NCI-H82 (cell line): ENCODE results near the gene ABTB2.
"Not testable (repeated sequence)": the region's sequence is repeated elsewhere in the genome, so short reads cannot be mapped to it uniquely, and the experiment has no call there.

ENCODE experiments used
- DNase-seq: peaks from one replicate; lab custom pipeline; 2025; lab: John Stamatoyannopoulos, UW

The ABTB2 gene

DNA sequence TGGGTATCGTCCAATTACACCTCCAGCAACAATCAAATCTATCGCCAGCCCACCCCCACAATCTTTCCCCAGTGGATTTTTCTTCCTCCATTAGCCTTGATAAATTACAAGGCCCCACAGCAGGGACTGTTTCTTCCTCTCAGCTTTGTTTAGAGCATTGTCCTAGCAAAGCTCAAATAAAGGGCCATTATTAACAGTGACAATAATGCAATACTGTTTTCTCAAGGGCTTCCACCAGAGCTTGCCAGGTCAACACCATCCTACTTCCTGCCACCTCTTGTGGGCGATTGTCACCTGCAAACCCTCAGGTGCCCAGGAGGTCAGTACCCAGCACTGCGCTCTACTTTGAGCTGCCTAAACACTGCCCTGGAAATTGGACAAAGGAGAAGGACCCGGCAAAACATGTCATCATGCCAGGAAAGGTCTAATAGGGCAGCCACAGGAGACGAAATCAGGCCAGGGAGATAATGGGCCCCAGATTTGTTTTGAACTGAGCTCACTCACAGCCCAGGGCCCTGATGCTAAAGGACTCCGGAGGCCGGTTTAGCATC, 95.2 kb downstream of the ABTB2 start:
- DNase-seq: no peak

DNA sequence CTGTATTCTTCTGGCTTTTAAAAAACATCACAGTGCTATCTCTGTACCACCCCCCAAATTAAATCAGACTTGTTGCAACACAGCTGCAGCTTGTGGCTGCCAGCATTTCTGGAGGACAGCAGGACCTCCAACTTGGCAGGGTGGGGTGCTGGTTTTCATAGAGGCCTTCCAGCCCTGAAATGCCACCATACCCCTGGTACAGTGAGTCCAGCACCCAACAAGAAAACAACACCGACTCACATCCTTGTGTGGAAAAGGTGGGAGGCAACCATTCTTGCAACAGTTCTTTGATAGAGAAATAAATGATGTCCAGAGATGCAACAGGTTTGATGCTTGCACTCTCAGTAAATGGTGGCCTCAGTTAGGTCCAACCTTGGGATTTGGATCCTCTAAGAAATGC, 96.0 kb downstream of the ABTB2 start:
- DNase-seq: no peak

DNA sequence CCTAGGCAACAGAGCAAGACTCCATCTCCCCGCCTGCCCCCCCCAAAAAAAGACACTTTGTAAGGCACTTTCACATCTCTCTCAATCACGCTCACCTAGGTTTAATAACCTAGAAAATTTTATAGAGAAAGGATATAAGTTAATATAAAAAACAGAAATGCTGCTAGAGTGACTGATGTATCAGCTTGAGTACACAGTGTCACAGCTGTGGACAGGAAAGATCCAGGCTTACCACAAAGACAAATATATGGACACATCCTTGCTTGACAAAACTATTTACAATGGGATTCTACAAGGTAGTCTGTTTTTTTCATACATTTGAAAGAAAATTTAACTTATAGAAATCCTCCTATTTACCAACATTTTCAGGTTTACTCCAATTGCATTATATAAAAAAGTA, 96.7 kb downstream of the ABTB2 start:
- DNase-seq: no peak

DNA sequence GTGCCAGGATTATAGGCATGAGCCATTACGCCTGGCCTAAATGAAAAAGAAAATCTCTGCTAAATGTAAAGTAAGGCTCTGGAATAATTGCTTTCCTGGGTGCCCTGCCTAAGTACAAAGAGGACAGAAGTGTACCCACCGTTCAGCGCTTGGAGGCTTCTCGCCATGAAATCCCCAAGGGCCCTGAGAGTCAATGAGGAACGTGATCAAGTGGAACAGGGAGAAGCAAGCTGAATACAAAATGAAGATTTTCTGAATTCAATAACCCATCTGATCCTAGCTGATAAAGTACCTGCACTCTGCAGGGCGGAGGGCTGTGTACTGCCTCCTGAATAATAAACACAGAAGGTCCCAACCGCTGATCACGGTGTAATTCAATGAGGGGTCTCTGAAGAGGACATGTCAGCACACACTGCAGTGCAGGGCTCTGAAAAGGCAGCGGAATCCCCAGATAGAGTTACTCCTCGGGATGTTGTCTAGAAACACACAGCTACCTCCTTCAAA, 97.7 kb downstream of the ABTB2 start:
- no peak for DNase-seq

DNA sequence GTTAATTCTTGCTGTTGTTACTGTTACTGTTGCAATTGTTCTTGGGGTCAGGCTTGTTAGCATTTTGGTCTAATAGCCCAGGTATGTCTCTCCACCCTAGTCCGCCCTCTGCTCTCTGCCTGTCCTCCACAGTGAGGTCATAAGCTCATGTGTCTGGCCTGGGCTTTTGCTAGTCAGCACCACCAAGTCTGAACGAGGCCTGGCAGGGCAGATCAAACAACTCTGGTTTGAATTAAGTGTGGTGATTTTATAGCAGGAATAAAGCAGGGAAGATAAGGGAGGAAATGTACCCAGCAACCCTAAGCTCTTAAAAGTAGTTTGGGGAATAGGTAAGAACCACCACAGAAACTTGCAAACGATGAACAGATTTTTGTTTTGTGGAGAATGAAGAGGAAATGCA, 98.7 kb downstream of the ABTB2 start:
- no peak for DNase-seq

DNA sequence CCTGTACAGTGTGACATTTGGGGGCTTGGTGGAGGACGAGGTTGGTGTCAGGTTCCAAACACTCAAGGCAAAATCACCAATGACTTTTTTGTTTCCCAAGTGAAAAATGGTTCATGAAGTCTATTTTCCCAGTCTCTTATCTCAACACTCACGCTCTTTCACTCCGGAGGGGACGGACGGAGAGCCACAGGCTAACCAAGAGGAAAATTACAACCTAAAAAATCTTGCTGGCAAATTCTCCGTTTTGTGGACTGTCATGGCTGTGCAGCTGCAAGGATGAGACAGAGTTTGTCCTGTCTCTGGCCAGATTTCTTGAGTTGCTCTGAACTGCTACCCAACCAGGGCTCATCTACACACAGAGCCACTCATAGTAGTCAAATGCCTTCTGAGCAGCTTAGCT, 101.2 kb downstream of the ABTB2 start:
- no peak for DNase-seq

DNA sequence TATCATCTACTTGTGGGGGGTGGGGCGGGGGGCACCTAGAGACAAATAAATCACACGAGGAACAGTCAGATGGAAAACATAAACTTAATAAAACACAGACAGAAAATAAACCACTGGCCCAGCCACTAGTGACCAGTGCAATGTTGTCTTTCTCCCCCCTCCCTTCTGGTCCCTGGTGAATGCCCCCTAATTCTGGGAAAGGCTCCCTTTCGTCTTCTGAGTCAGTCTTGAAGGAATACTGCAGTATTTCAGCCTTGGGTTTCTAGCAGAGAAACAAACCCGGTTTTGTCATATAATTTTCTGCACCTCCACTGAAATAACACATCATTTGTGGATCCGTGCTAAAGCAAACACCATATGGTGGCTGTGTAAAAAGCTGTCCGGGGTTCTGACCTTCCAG, 101.7 kb downstream of the ABTB2 start:
- DNase-seq: no peak

DNA sequence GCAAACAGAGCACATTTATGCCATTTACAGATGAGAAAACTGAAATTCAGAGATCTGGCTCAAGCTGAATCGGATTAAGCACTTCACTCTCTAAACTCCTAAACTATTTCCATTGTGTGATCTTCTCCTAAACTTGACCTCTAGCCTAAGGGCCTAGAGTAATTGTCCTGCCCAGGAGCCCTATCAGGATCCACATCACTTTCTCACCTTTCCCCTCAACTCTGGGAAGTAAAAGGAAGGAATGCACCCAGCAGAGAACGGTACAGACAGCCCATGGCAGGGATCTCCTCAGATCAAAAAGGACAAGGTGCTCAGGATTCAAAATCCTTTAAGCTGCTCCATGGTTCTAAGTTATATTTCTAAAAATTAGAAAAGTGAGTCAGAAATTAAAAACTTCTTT, 102.7 kb downstream of the ABTB2 start:
- no peak for DNase-seq

DNA sequence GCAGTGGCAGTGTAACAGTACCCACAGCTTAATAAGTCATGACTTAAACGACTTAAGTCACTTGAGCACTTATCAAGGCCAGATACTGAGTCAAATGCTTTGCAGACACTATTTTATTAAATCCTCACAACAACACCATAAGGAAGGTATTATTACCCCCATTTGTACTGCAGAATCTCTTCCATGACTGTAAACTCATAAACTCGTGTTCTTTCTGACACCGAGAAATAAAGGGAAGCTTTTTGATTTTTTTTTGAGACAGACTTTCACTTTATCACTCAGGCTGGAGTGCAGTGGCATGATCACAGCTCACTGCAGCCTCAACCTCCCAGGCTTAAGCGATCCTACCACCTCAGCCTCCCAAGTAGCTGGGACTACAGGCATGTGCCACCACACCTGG, 103.8 kb downstream of the ABTB2 start:
- no peak for DNase-seq

DNA sequence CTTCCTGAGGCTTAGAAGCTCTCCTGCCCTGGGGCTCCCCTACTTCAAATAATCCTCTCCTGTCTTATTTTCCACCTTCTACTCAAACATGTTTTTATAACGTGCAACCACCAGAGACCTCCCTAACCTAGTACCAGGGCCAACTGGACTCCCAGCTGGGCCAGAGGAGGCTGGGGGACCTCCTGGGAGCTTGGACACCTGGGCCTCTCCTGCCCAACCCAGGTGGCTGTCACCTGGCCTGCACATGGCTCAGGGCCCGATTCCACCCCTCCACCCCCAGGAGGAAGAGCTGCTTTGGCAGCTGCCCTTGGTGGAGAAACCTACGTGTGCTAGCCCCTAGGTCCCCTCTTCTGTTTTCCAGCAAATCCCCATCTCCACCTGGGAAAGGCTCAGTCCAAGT, 105.2 kb downstream of the ABTB2 start:
- DNase-seq: no peak

DNA sequence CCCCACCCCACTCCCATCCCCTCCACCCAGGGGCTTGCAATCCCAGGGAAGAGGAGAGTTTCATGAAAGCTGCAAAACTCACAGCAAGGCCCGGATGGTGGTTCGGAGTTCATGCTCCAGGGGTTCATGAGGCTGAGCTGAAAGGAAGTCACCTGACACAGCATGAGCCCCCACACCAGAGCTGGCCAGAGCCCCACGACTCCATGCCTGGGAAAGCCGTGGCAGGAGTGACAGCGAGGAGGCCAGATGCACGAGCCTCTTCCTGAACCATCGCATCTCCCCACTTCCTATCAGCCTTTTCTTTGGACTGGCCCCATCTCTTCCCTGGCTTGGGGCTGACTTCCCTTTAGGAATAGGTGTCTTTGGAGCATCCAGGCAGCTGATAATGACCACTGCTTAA, 105.8 kb downstream of the ABTB2 start:
- no peak for DNase-seq

DNA sequence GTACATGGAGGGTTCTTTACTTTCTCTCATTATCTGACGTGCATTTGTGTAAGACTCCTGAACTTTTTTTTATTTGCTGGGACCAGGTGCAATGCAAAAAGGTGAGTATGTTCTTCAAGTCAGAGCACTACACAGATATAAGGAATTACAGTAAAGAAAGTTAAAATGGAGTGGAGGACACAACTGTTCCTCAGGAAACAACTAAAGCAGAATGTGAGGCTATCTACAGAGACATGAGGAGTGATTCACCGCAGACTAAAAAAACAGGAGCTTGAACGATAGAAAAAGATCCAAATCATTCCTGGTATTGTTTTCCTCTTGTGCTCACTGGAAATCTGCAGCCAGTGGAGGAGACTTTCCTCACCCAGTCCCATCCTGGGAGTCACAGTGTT, 106.2 kb downstream of the ABTB2 start:
- DNase-seq: no peak

DNA sequence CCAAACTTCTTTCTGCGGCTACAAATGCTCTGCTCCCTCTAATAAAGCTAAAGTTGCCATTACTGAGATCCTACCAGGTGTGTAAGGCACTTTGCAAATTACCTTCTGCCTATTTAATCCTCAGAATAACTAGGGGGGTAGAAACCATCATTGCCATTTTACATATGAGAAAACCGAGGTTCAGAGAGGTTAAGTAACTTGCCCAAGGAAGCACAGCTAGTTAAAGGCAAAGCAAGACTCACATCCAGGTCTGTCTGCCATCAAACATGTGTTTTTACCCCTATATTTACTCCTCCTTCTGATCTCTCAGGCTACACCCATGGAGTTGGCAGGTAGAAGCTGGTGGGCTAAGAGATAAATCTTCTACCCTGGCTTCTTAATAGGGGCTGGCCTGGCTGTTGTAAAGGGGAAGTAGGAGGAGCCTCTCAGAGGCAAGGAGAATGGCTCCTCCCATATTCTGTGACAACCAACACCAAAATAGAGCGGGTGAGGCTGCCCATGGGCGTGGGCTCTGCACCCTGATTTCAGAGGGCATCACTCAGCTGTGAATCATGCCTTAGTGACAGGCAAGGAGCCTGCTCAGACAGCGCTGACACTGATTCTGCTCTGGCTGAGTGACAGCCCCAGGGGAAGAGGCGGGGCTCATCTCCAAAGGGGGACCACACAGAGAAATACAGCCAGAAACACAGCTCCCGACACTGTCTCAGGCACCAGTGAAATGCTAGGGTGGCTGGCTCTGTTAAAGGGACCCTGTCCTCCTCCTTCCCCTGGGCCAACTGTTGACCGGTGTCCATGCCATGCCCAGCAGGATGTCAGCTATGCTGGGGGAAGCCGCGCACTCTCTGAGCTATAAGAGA, 106.8 kb downstream of the ABTB2 start:
- peak; percentile 25 for DNase-seq

DNA sequence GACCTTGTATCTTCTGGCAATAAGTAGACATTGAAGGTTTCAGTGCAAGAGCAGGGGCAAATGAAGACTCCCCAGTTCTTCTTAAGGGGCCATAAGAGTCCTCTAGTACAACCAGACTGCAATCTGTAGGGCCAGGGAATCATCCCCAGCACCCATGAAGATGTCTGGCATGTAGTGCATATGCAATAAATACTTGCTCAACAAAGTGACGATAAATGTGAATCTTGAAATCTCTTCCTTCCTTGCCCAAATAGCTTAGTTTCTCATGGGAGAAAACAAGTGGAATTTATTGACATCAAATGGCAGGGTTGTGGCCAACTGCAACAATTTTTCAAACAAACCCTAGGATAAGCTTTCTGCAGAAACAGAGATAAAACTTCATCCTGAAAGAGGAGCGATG, 107.6 kb downstream of the ABTB2 start:
- no peak for DNase-seq

DNA sequence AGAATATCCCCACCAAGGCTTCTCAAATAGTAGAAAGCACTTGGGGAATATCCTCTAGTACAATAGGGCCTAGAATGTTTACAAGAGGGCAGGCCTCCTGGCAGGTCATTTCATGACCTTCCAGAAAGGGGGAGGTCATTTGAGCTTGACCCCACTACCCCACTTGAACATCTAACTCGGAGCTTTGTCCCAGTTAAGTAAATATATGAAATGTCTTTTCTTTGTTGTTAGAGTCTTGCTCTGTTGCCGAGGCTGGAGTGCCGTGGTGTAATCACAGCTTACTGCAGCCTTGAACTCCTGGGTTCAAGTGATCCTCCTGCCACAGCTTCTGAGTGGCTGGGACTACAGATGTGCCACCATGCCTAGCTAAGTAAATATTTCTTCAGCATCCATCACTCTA, 108.4 kb downstream of the ABTB2 start:
- DNase-seq: no peak

DNA sequence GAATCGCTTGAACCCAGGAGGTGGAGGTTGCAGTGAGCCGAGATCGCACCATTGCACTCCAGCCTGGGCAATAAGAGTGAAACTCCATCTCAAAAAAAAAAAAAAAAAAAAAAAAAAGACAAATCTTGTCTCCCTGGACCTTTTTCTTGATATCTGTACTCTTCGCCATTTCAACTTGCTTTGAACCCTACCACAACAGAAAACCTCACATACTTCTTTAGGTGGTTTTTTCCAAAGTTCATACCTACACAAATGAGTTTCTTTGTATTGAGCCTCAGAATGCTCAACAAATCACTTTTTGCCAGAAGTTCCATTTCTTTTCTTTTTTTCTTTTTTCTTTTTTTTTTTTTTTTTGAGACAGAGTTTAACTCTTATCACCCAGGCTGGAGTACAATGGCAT, 111.3 kb downstream of the ABTB2 start:
- not testable (repeated sequence) for DNase-seq

DNA sequence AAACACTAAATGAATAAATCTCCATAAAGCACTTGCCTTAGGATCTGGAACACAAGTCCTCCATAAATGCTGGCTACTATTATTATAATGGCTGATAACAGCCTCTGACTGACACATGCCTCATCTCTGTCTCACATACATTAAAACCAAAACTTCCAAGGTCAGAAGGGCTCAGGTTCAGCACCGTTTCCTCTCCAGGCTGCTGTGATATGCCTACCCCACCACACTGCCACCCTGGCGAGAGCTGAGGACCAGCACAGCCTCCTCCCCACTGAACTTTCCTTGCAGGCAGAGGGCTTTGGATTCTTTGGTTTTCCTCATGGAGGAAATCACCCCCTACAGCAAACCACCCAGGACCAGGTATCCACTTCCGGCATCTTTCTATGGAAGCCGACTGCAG, 112.8 kb downstream of the ABTB2 start:
- DNase-seq: no peak

DNA sequence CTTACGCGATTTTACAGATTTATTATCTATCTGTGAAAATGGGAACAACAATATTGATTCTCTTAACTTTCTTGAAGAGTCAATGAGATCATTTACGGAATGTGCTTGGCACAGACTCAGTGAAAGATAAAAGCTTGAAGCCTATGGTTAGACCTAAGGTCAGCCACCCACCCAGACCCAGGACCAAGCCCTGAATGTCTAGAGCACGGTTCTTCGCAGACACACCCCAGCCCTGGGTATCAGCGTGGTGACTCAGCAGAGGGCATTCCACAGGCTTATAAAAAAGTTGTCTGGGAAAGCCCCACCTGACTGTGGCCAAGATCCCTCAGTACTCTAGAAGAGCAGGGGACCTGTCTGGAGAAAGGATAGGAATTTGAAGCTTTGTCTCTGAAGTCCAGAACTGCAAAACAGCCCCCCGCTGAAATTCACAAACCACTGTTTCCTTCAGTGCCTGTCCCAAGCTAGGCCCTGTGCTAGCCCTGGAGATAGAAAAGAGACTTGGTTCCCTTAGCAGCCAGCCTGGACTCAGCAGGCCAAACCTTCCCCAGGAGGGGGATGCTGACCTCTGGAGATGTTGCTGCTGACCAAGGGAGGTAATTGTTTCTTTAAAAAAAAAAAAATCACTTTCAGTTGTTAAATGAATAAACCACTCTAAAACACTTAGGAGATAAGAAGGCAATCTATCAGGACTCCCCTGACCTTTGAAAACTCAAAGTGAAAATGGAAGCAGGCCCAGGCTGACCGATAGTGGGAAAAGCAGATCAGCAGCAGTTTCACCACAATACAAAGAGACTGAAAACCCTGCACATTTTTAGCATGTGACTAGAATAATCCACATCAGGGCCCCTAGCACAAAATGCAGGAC, 114.0 kb downstream of the ABTB2 start:
- peak; percentile 13 for DNase-seq

DNA sequence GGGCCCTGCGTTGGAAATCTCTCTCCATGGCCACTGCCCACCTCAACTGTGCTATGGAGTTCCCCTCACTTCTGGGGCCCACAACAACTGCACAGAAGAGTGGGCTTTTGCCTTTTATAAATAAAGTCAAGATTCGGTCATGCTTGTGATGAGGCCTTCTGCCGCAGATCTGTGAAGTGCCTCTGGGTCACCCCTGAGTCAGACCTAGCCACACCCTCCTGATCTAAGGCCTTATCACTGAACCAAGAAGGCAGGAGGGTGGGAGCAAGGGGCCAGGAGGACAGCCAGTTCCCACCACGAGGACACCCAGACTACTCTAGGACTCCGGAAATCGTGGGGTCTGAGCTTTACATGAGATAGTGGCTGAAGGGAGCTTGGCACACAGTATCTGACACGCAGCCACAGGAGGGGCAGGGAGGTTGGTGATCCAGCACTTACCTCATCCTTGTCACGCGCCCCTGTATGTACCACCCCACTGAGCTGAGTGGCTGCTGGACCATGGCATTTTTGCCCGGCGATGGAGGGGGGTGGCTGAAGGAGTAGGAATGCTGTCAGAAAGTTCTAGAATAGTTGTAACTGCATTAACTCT, 115.7 kb downstream of the ABTB2 start:
- no peak for DNase-seq

DNA sequence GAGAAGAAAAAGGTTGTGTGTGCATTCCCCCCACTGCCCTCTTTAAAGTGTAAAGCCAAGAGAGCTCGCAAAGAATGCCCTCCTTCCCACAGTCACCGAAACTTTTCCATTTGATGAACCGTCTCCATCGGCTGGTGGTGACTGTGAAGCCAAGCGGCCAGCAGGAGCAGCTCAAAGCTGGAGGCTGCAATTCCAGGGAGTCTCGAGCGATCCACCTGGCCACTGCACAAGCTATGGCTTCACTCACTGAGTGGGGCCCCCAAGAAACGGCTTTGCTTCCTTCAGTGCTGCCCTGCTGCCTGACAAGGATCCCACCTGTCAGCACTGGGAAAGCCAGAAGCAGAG, 117.7 kb downstream of the ABTB2 start:
- peak; percentile 5 for DNase-seq

DNA sequence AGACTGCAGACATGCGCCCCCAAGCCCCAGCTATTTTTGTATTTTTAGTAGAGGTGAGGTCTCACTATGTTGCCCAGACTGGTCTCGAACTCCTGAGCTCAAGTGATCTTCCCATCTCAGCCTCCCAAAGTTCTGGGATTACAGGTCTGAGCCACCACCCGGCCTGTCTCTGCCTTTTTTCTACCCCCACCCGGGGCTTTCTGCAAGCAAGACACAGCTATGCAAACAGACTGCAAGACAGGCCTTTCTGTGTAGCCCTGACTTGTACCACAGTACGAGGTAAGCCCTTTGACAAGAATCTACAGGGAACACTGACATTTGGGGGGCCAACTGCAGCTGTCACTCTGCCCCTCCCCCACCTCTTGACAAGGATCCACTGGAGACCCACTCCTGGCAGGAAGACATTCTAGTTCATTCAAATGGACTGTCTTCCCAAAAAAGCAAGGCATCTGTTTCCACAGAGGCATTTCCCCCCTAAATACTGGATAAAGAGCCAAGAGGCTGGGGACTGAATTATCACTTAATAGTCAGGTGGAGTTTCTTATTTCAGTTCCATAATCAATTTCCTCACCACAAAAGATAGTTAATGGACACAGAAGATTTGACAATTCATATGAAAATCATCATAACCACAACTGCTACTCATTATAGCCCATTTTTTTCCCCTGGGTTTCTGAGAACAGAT, 118.2 kb downstream of the ABTB2 start:
- DNase-seq: no peak

DNA sequence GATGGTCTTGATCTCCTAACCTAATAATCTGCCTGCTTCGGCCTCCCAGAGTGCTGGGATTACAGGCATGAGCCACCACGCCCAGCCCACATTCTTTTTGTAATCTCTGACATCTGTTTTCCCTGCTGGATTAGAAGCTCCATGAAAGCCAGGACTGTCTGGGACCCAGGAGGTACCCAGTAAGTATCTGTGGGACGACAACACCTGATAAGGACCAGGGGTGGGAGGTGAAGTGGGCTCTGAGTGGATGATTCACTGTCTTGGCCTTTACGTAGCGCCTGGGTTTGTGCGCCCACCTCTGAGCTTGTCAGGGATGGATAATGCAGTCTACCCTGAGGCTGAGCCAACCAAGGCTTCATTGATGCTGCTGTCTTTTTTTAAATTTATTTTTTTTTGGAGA, 118.8 kb downstream of the ABTB2 start:
- DNase-seq: peak; percentile 73
